MG63 (cell line): ENCODE data around the gene PCLO. TPM values are rescaled to one million over a fixed set of nuclear protein-coding genes. Genes with fewer than 3 reads are reported as not detected.

Experiments used
- DNase-seq: peaks from one replicate; pipeline ENCODE4 v3.0.0-alpha.2; 2020
- H3K27me3 ChIP-seq: fragments of 250-450 bp; sonication (Bioruptor Pico); 2 replicates; pipeline ENCODE4 v1.5.1; 2020; ENCODE audit warnings: mild to moderate bottlenecking, moderate library complexity
- H3K36me3 ChIP-seq: fragments of 250-450 bp; sonication (Bioruptor Pico); 2 replicates; pipeline ENCODE4 v1.5.1; 2020; ENCODE audit warnings: mild to moderate bottlenecking, moderate library complexity
- H3K4me3 ChIP-seq: fragments of 250-450 bp; sonication (Bioruptor Pico); 2 replicates; pipeline ENCODE4 v1.5.1; 2020; ENCODE audit warnings: mild to moderate bottlenecking, moderate library complexity
- H3K9me3 ChIP-seq: fragments of 250-450 bp; sonication (Bioruptor Pico); 2 replicates; pipeline ENCODE4 v1.5.1; 2020; ENCODE audit warnings: mild to moderate bottlenecking, moderate library complexity
- total RNA-seq: library from RNA; depleted of rRNA; stranded (reverse); fragments of >200 nt; shearing (Covaris generic); gene quantifications from 2 replicates; pipeline ENCODE4 v1.2.3, GENCODE V29; 2014; ENCODE audit warnings: low replicate concordance

The PCLO gene
- total RNA-seq, 1 experiment from 2014 or later: not detected

- H3K36me3 ChIP-seq: no peaks in the 10 kb centered on the region
- DNase-seq: no peak
- no peak overlapping the region for H3K4me3 ChIP-seq
- no peaks in the 10 kb centered on the region for H3K9me3 ChIP-seq
- no peaks in the 10 kb centered on the region for H3K27me3 ChIP-seq
Observed at GRCh38 chr7:82705517-82706260, 457.0 kb downstream of the PCLO start.

DNA sequence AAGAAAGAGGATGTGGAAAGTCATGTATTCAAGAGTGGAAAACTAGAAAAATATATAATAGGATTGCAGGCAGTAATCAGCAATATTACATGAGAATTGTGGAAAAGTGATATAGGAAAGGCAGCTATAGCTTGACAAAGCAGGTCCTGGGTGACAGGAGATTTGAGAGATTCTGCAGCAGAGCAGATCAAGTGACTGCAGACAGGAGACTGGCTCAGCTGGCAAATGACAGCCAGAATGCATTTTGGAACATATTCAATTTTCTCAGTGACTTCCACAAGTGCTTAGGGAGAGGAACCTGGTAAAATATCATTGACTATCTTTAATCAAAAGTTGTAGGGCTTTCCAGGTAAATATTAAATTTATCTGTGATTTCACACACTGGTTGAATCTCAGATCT is 458.6 kb downstream of the PCLO start:
- Histone ChIP-seq H3K36me3 (no peaks in the 10 kb centered on the region), H3K4me3 (no peak overlapping the region), H3K9me3 (peaks cover 5% of the 10 kb centered on the region; the same call in 1 of the 2 replicates), H3K27me3 (no peaks in the 10 kb centered on the region)
- no peak for DNase-seq
